ENCODE results near the gene COL1A2. TPM values are rescaled to one million over a fixed set of nuclear protein-coding genes. Genes with fewer than 3 reads are reported as not detected.

COL1A2 gene
- total RNA-seq, 1 experiment from 2014 or later: 42.1 TPM

DNA sequence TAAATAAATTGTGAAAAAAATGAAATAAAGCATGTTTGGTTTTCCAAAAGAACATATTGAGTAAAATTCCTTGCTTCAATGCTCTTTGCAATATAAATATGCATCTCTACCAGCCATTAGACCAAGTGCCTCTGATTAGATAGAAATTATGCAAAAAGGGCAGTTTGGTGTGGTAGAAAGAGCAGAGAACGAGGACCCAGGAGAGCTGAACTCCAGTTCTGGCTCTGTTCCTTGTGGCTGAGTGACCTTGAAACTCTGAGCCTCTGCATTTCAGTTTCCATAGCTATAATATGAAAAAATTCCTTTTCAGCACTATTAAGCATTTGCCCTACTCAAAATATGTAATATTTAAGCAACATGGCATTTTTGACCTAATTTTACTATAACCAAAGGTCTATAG lies 36.5 kb downstream of the COL1A2 start:
- Histone ChIP-seq H3K4me2 (ENCODE audit: insufficient read depth, insufficient read length, low read length) (no peak overlapping the region), H3K4ac (ENCODE audit: low read depth, low read length) (no peak overlapping the region), H3K4me1 (ENCODE audit: insufficient read depth, low read length) (no peaks in the 10 kb centered on the region), H3K23me2 (ENCODE audit: insufficient read length, low read depth, low read length, poor library complexity, severe bottlenecking) (no peaks in the 10 kb centered on the region), H3K14ac (ENCODE audit: insufficient read depth, low read length) (no peak overlapping the region), H2AFZ (ENCODE audit: low read length) (no peak overlapping the region), H2BK12ac (ENCODE audit: insufficient read length, low read depth, low read length) (no peak overlapping the region), H3K9ac (ENCODE audit: extremely low read depth, insufficient read length, low read length) (no peak overlapping the region), H2AK5ac (ENCODE audit: insufficient read length, low read length) (no peak overlapping the region), H2BK120ac (ENCODE audit: low read depth, low read length, poor library complexity, severe bottlenecking) (no peak overlapping the region), H4K5ac (ENCODE audit: insufficient read length, low read depth, low read length) (no peak overlapping the region), H3K9me3 (ENCODE audit: control insufficient read depth, low read depth, low read length) (no peaks in the 10 kb centered on the region), H3K23ac (ENCODE audit: insufficient read length, low read depth, low read length) (no peak overlapping the region), H4K20me1 (ENCODE audit: control insufficient read depth, insufficient read depth, insufficient read length) (no peaks in the 10 kb centered on the region), H2BK20ac (ENCODE audit: low read depth, low read length, poor library complexity, severe bottlenecking) (no peak overlapping the region), H3T11ph (ENCODE audit: low read length) (no peak overlapping the region), H3K79me1 (ENCODE audit: insufficient read depth, low read depth, low read length, poor library complexity, severe bottlenecking) (no peaks in the 10 kb centered on the region), H2BK5ac (ENCODE audit: insufficient read length, low read length) (no peak overlapping the region), H3K56ac (ENCODE audit: insufficient read length, low read depth, low read length) (no peak overlapping the region), H4K8ac (replicated peaks; ENCODE audit: insufficient read length, low read depth, low read length) (no peak overlapping the region), H3K27me3 (ENCODE audit: insufficient read depth, low read length) (no peaks in the 10 kb centered on the region), H4K91ac (ENCODE audit: insufficient read length, low read depth, low read length) (no peak overlapping the region), H2BK15ac (ENCODE audit: low read depth, low read length) (no peak overlapping the region), H3K27ac (ENCODE audit: insufficient read length, low read depth, low read length) (no peak overlapping the region), H3K18ac (ENCODE audit: insufficient read length, low read depth, low read length) (no peak overlapping the region), H3K79me2 (ENCODE audit: insufficient read depth, low read length) (no peaks in the 10 kb centered on the region)
- TF ChIP-seq, protein P1, sequence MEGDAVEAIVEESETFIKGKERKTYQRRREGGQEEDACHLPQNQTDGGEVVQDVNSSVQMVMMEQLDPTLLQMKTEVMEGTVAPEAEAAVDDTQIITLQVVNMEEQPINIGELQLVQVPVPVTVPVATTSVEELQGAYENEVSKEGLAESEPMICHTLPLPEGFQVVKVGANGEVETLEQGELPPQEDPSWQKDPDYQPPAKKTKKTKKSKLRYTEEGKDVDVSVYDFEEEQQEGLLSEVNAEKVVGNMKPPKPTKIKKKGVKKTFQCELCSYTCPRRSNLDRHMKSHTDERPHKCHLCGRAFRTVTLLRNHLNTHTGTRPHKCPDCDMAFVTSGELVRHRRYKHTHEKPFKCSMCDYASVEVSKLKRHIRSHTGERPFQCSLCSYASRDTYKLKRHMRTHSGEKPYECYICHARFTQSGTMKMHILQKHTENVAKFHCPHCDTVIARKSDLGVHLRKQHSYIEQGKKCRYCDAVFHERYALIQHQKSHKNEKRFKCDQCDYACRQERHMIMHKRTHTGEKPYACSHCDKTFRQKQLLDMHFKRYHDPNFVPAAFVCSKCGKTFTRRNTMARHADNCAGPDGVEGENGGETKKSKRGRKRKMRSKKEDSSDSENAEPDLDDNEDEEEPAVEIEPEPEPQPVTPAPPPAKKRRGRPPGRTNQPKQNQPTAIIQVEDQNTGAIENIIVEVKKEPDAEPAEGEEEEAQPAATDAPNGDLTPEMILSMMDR (conservative IDR thresholded peaks at IDR 0.05): no peak
- Mint-ChIP-seq H3K9me3 (no peaks in the 10 kb centered on the region), H3K4me3 (no peak overlapping the region), H3K27ac (no peak overlapping the region), H3K36me3 (ENCODE audit: insufficient read depth in 1 of 3, low read depth in 3 of 3) (peaks cover 5 to 43% (median 19%) of the 10 kb centered on the region in 3 experiments; a peak in 6 of 7 replicates), H3K4me1 (peaks cover under 1 to 1% of the 10 kb centered on the region in 2 experiments; a peak in 2 of 4 replicates), H3K27me3 (ENCODE audit: low read depth) (no peaks in the 10 kb centered on the region)
- DNase-seq: no peak
- no CpG with 5 or more reads among the region's 1 CpG for WGBS (ENCODE audit: extremely low coverage, insufficient read length, low lambda C conversion rate)

Measured in H9 (cell line).